ENCODE data around the gene NDUFS1.
"Not testable (repeated sequence)": the region's sequence is repeated elsewhere in the genome, so short reads cannot be mapped to it uniquely, and the experiment has no call there.

Gene NDUFS1

DNA sequence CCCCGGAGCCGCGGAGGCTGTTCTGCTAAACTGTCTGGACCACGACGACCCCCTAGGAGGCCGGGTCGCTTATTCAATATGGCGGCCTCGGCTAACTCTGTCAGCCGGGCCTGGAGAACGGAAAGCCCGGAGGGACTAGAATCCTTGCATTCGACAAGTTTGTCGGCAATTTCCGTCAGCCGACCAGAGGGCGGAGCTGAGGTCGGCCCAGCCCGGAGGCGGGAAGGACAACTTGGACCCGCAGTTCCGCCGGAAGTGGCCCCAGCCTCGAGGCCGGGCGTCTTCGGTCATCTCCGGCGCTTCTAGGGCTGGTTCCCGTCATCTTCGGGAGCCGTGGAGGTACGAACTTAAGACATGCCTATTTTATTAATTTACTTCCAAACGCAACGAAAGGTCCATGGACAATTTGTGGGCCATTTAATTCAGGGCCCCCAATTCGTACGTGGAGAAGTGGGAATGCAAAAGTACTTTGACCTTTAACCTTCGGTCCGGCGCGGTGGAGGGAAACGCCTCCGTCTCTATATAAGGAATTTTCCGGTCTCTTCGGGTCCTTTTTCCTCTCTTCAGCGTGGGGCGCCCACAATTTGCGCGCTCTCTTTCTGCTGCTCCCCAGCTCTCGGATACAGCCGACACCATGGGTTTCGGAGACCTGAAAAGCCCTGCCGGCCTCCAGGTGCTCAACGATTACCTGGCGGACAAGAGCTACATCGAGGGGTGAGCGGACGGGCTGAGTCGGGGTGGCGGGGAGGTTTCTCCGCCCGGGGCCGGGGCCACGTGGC lies at the start of gene NDUFS1, which contains the start of gene EEF1B2:
Gene NDUFS1 (minus strand): TSS at position 99 of the 779 bp plus-strand sequence. CDS start 5,766 bp downstream, outside the sequence.
Gene EEF1B2 (plus strand): TSS at position 550 of the 779 bp plus-strand sequence. CDS start 85 bp downstream, at position 635.
- peak; percentile 98 for DNase-seq

DNA sequence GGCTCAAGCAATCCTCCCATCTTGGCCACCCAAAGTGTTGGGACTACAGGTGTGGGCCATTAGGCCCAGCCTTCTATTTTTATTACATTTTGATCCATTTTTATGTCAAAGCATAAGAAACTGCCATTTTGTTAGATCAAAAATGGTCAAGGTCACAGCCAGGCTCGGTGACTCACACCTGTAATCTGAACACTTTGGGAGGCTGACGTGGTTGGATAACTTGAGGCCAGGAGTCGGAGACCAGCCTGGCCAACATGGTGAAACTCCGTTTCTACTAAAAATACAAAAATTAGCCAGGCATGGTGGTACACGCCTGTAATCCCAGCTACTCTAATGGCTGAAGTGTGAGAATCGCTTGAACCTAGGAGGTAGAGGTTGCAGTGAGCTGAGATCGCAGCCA lies 49.7 kb upstream of the NDUFS1 start:
- DNase-seq, result no peak

DNA sequence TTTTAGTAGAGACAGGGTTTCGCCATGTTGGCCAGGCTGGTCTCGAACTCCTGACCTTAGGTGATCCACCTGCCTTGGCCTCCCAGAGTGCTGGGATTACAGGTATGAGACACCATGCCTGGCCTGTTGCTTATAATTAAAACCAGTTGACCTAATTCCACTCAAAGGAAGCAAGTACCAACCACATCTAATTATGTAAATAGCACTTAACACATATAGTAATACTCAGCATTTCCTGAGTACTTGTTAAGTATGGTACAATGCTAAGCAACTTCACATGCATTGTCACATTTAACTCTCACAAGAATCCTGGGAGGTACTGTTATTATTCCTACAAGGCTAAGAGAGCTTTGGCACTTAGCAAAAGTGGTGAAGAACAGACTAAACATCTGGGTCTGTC lies 48.1 kb upstream of the NDUFS1 start:
- not testable (repeated sequence) for DNase-seq

DNA sequence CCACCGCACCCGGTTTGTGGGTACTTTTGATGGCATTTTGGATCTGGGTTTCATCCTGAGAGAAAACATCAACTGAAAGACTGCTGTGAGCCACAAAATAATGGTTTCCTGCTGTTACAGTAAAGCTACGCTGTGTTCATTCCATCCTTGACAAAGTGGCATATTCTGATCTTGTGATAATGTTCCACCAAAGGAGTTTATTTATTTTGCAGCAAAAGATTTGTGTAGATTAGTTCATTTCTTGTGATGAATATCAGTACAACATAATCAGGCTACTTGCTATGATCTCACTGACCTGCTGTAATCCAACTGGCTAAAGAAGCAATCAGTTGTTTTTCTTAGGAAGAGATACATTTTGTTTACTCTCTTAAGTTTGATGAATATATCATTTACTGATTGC lies 45.5 kb upstream of the NDUFS1 start:
- no peak for DNase-seq

DNA sequence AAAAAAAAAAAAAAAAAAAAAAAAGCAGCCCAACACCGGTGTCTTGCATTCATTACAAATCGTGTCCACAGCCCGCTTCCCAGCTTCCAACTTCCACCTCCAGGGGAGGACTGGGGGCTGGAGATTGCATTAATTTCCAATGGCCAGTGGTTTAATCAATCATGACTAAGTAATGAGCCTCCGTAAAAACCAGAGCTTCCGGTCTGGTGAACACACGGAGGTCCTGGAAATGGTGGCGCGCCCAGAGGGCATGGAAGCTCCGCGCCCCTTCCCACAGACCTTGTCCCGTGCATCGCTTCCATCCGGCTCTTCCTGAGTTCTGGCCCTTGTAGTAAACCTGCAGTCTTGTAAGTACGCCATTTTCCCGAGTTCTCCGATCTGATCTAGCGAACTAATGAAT lies 44.1 kb upstream of the NDUFS1 start:
- no peak for DNase-seq

DNA sequence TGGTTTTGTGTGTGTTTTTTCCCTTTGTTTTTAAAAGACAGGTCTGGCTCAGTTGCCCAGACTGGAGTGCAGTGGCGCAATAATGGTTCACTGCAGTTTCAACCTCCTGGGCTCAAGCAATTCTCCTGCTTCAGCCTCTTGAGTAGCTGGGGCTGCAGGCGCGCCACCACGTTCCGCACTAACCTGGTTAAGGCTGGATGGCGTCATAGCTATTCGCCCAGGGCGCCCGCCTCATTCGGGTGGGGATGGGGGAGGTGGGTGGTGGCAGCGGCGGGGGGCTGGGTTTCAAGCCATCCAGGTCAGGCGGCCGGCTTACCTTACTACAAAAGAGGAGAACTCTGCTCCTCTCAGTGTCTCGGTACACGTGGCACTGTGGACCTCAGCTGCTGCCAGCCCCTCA lies 43.2 kb upstream of the NDUFS1 start:
- no peak for DNase-seq

DNA sequence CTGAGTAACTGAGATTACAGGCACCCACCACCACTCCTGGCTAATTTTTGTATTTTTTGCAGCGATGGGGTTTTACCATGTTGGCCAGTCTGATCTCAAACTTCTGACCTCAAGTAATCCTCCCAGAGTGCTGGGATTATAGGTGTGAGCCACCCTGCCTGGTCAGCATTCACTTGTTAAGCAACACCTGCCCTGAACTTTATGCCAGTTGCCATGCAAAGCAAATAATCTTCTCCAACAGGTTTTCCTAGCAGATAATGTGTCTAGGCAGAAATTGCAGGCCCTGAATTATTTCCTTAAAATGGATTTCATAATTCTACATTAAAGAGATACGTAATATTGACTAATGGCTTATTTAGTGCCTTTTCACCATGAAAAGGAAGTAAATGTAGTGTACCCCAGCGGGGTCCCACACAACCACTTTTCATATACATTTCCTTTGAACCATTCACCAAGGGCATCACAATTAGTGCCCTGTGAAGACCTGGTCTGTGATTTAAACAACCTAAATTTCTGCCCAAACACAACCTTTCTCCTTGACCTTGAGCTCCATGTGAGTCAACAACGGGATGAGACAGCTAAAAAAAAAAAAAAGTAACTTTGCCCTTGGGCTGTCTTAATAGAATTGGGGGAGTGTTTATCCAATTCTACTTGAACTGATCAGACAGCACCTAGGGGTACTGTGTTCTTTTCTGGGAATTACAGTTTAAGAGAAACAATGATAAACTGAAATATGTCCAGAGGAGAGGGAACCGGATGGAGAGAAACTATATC lies 42.0 kb upstream of the NDUFS1 start:
- no peak for DNase-seq

DNA sequence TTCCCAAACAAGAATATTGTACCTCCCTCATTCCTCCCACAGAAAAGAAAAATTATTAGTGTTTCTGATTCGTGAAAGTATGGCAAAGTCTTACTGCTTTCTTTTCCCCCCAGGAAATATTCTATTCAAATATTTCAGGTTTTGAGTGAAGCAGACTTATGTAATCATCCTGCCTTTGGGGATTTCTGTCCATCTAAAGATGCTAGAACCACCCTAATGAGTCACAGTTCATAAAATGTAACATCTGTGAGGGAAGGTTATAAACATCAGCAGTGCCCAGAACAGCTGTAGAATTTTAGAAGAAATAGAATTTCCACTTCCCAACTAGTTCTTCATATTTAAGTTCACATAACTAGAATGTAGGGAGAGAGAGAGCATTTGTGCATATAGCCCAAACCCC lies 39.4 kb upstream of the NDUFS1 start:
- DNase-seq, result no peak

DNA sequence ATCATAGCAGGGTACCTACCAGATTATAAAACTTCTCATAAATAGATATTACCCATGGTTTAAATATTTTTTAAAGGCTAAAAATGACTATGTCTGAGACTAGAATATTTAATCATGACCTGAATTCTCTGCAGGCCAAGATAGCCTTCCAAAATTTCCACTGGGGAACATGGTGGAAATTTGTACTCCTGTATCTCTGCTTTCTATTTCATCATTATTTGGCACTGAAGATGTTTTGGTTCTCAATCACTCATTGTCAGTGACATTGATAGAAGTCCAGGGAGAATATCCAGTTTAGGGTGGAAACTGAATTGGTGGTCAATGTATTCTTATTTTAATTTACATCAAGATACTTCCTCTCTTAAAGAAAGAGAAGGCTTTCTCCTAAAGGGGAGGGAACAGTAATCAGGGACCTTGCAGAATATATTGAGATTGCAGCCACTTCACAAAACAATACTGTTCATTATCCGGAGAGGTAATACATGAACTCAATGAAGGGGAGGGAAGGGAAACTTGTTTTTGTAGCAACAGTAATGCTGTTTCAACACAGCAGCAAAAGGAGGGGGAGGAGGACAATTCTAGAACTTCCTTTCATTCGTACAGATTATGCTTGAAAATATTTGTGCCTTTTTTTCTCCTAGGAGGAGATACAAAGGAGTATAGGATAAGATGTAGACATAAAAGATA lies 34.6 kb upstream of the NDUFS1 start:
- no peak for DNase-seq

DNA sequence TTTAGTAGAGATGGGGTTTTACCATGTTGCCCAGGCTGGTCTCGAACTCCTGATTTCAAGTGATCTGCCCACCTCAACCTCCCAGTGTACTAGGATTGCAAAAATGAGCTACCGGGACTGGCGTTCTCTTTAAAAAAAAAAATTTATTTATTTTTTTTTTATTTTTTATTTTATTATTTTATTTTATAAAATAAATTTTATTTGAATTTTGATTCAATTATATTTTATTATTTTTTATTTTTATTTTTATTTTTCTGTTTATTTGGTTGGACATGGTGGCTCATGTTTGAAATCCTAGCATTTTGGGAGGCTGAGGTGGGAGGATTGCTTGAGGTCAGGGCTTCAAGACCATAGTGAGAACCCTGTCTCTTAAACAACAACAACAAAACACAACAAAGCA lies 32.9 kb upstream of the NDUFS1 start:
- DNase-seq, result no peak

DNA sequence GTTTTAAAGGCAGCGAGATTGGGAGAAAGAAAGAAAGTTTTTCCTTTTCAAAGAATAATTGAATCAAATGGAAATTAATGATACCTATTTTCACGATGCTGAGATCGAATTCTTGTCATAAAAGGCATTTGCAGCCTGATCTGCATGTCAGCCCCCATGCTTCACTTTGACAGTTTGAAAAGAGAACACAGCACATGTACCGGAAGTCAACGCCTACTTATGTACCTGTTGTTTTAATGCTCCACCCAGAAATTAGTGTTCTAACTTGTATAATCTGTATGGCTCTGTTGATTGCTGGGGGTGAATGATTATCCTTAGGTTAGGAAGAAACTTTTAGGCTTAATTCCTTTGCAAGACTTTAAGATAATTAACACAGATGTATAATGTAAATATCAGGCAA lies 31.4 kb upstream of the NDUFS1 start:
- no peak for DNase-seq

DNA sequence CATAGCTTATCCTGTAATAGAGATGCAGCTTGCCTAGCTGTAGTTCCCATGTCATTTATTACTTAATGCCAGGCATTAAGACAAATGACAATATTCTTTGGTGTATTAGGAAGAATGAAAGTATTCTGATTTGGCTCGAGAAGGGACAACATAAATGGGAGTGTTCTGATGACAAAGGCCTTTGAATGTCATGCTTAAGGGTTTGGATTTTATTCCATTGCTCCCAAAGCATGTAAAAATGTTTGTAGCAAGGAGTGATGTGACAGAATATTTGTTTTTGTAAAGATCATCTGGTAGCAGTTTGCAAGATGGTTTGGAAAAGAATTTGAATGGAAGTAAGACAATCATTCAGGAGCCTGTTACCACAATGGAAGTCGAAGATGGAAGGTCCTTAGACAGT lies 30.9 kb upstream of the NDUFS1 start:
- no peak for DNase-seq

DNA sequence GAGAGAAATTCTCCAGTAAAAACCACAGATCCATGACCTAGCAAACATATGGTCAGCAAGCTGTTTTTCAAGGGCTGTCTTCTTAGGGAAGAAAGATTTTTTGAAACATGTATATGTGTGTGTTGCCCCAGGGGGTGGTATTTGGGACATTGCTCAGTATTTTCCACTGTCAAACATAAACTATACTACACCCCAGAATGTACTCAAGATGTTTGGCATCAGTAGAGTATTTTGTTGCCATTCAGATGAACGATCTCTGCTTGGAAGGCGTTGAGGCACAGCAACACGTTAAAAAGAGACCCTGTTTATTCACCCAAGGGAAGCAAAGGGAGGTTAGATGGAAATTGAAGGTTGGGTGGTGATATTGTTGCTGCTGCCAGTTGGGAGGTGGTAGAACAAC lies 30.4 kb upstream of the NDUFS1 start:
- no peak for DNase-seq

DNA sequence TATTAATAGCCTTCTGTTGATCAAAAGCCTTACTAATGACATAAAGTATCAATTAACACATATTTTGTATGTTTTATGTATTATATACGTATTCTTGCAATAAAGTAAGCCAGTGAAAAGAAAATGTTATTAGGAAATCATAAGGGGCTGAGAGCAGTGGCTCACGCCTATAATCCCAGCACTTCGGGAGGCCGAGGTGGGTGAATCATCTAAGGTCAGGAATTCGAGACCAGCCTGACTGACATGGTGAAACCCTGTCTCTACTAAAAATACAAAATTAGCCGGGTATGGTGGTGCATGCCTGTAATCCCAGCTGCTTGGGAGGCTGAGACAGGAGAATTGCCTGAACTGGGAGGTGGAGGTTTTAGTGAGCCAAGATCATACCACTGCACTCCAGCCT lies 22.3 kb upstream of the NDUFS1 start:
- DNase-seq, result not testable (repeated sequence)

DNA sequence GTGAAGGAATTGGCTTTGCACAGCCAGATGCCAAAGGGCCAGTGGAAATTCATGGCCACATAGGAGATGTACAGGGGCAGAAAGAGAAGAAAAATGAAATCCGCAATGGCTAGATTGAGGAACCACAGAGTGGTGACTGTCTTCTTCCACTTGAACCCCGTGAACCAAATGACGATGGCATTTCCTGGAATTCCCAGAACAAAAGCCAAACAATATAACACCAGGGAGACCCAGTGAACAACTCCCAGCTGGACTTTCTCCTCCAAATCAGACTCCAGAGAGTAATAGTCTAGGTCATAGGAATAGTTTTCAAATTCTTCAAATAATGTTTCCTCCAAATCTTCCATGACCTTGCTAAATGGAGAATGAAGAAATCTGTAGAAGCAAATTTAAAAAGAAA lies 17.7 kb upstream of the NDUFS1 start:
- no peak for DNase-seq

DNA sequence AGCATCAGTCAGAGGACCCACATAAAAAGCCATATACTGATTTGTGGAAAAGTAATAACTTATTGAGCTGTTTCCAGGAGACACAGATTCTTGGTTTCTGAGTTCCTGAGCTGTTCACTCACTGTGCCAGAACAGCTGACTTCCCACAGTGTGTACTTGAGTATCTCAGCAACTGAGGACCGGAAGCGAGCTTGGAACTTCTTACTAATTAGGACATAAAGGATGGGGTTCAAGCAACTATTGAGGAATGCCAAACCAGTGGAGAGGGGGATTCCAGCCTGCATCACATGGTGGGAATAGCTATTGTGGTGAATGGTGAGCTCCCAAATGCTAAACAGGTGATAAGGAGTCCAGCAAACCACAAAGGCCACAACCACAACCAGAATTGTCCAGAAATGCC lies 16.9 kb upstream of the NDUFS1 start:
- no peak for DNase-seq

DNA sequence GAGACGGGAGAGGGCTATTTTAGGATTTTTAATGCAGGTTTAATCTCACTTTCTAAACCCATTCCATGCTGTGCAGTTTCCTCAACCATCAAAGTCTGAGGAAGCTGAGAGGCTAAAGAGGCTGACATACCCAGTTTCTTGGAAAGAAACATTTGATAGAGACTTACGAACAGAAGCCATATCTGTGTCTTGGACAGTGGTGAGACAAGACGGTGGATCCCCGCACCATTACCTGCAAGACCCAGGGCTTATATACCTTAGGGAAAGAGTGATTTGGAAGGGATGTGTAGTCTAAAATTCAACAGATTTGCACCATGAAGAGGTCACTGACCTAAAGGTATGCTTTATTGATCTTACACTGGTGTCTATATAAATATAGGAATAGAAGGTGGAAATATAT lies 13.9 kb upstream of the NDUFS1 start:
- DNase-seq, result no peak

DNA sequence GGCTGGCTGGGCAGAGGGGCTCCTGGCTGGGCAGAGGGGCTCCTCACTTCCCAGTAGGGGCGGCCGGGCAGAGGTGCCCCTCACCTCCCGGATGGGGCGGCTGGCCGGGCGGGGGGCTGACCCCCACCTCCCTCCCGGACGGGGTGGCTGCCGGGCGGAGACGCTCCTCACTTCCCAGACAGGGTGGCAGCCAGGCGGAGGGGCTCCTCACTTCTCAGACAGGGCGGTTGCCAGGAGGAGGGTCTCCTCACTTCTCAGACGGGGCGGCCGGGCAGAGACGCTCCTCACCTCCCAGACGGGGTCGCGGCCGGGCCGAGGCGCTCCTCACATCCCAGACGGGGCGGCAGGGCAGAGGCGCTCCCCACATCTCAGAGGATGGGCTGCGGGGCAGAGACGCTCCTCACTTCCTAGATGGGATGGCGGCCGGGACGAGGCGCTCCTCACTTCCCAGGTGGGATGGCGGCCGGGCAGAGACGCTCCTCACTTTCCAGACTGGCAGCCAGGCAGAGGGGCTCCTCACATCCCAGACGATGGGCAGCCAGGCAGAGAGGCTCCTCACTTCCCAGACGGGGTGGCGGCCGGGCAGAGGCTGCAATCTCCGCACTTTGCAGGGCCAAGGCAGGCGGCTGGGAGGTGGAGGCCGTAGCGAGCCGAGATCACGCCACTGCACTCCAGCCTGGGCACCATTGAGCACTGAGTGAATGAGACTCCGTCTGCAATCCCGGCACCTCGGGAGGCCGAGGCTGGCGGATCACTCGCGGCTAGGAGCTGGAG lies 12.6 kb upstream of the NDUFS1 start:
- not testable (repeated sequence) for DNase-seq

DNA sequence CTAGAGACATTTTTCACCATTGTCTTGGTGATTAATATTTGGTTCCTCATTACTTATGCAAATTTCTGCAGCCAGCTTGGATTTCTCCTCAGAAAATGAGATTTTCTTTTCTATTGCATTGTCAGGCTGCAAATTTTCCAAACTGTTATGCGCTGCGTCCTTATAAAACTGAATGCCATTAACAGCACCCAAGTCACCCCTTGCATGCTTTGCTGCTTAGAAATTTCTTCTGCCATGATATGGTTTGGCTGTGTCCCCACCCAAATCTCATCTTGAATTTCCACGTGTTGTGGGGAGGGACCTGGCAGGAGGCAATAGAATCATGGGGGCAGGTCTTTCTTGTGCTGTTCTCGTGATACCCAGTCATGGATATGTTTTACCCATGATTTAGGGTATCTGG lies 9.0 kb upstream of the NDUFS1 start:
- DNase-seq, result not testable (repeated sequence)

DNA sequence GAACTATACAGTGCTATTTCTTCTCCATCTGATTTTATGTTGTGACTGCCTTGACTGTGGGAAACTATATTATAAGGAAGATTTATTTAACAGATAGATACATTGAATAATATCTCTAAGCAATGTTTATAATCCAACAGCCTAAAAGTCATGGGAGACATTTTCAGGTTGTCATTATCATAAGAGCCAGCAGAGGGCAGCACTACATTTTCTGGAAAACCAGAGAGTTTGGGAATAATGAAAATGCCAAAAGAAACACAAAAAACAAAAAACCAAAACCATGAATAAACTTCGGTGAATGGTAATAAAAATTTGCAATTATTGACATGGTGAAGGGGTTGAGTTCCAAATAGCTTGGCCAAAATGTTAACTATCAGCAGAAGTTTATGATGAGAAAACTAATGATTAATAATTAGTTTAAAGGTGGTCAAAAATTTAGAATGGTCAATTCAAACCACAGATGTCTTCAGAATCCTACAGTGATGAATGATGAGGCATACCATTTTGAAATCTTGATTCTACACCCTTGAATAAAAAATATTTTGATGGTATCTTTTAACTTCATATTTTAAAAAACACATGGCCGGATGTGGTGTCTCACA lies 5.1 kb upstream of the NDUFS1 start:
- DNase-seq, result no peak

DNA sequence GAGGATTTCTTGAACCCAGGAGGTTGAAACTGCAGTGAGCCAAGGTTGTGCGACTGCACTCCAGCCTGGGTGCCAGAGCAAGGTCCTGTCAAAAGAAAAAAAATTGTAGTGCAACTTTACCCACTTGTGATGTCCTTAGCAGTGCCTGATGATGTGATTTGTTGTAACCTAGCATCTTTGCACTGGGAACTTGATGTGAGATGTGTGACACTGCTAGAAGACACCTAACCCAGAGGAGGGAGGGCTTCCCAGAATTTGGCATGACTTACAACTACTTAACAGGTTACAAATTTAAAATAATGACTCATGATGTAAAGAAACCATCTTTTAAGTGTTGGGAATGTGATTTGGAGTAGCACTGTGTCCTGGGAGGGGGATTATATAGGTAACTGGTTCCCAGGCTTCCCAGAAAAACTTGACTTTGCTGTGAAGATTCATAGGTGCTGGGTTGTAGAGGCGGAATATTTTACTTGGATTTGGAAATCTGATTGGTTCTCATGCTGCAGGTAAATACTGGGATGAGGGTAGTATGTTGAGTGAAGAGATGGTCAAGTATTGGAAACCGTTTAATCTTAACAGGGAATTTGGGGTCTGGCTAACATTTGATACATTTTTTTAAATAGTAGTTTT lies 4.1 kb upstream of the NDUFS1 start:
- DNase-seq, result no peak

DNA sequence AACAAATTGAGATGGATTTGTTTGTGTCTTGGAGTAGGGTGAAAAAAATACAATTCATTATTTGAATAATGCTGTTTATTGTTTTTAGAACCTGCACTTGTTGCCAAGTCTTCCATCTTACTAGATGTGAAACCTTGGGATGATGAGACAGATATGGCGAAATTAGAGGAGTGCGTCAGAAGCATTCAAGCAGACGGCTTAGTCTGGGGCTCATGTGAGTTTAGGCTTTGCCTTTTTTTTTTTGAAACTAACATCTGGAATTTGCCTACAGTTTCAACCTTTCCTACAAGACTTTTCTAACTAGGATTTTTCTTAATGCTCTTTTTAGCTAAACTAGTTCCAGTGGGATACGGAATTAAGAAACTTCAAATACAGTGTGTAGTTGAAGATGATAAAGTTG lies 3.2 kb upstream of the NDUFS1 start:
- not testable (repeated sequence) for DNase-seq
